Activated T-helper 2 cell treated with anti-CD3 and anti-CD28 coated beads, Interferon-gamma antibody, Interleukin-2, Interleukin-4, amounts not matched to agents 10 μg/mL and 5 μg/mL and 100 μg/mL, durations not matched to agents 14 hours and 24 hours and 36 hours (primary cell): Measurements from ENCODE around the gene CFAP299. TPM values are rescaled to one million over a fixed set of nuclear protein-coding genes. Genes with fewer than 3 reads are reported as not detected.

Experiments
- DNase-seq: peaks from one replicate; pipeline ENCODE4 v3.0.0; 2021; ENCODE audit warnings: low spot score
- H3K27ac Mint-ChIP-seq: one replicate; pipeline ENCODE4 v1.8.0; 2021; ENCODE audit warnings: mixed read lengths
- H3K27me3 Mint-ChIP-seq: one replicate; pipeline ENCODE4 v1.8.0; 2021; ENCODE audit warnings: low read depth, mixed read lengths
- H3K36me3 Mint-ChIP-seq: one replicate; pipeline ENCODE4 v1.8.0; 2021; ENCODE audit warnings: low read depth, mixed read lengths
- H3K4me1 Mint-ChIP-seq: one replicate; pipeline ENCODE4 v1.8.0; 2021; ENCODE audit warnings: low read depth, mixed read lengths
- H3K4me3 Mint-ChIP-seq: one replicate; pipeline ENCODE4 v1.8.0; 2021; ENCODE audit warnings: low read depth, mild to moderate bottlenecking, moderate library complexity, mixed read lengths
- H3K9me3 Mint-ChIP-seq: one replicate; pipeline ENCODE4 v1.8.0; 2021; ENCODE audit warnings: mixed read lengths
- intact Hi-C: fragments of 100-400 bp; cut with micrococcal nuclease; formaldehyde crosslinking; loops from one replicate; pipeline ENCODE4 v1.15.1; 2023
- total RNA-seq: library from RNA; stranded (reverse); gene quantifications from 2 replicates; pipeline ENCODE4 v1.2.3, GENCODE V29; 2022

Gene CFAP299
- total RNA-seq, 1 donor from 2014 or later = not detected

DNA sequence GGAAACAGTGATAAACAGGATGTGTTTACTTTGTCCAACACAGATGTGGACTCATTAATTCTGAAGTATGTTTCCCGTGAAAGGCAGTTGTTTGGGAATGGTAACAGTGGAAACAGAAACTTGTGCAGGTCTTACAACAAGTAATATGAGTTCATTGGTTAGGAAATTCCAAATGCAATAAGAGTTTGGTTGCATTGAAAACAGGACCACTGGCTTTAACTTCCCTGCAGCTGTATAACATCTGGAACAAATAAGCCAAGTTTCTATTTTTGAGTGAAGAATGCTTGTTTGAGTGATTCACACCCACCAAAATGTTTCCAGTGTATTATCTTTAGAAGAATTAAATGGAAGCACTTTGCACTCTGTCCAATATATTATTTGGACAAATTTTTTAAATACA, 612.6 kb downstream of the CFAP299 start:
- DNase-seq = no peak
- peaks cover 3% of the 10 kb centered on the region for H3K27me3 Mint-ChIP-seq
- intact Hi-C loops = no loop called here
- no peak overlapping the region for H3K27ac Mint-ChIP-seq
- H3K4me1 Mint-ChIP-seq = no peaks in the 10 kb centered on the region
- H3K36me3 Mint-ChIP-seq = no peaks in the 10 kb centered on the region
- no peaks in the 10 kb centered on the region for H3K9me3 Mint-ChIP-seq
- no peak overlapping the region for H3K4me3 Mint-ChIP-seq

DNA sequence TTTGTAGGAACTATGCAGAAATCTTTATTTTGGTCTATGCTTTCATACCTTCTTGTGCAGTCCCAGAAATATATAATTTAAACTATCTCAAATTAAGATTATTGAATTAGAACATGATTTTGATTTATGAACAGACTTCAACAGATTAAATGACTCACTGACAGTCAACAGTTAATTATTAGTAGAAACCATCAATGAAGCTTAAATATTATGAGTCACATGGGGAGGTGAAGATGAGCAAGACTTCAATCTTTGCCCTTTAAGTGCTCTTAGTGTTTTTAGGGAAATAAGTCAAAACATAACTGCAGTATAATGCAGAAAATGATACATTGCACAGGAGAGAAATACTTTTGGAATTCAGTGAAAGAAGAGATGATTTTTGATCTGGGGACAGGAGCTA, 613.5 kb downstream of the CFAP299 start:
- Mint-ChIP-seq H3K27ac (no peak overlapping the region), H3K4me3 (no peak overlapping the region), H3K9me3 (no peaks in the 10 kb centered on the region), H3K4me1 (no peaks in the 10 kb centered on the region), H3K36me3 (no peaks in the 10 kb centered on the region), H3K27me3 (peaks cover 3% of the 10 kb centered on the region)
- intact Hi-C loops = no loop called here
- no peak for DNase-seq

DNA sequence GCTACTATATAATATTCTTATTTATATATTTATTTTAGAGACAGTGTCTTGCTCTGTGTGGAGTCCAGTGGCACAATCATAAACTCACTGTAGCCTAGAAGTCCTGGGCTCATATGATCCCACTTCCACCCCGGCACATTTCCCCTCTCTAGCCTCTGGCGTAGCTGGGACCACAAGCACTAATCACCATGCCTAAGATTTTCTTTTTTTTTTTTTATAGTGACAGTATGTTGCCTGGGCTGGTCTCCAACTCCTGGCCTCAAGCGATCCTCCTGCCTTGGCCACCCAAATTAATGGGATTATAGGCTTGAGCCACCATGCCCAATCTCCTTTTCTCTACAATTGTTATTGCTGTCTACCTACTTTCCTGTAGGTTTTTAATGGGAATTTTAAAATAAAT, 620.9 kb downstream of the CFAP299 start:
- Mint-ChIP-seq H3K4me1 (no peaks in the 10 kb centered on the region), H3K27ac (no peak overlapping the region), H3K36me3 (no peaks in the 10 kb centered on the region), H3K4me3 (no peak overlapping the region), H3K9me3 (no peaks in the 10 kb centered on the region), H3K27me3 (no peaks in the 10 kb centered on the region)
- DNase-seq = no peak
- intact Hi-C loops = no loop called here

DNA sequence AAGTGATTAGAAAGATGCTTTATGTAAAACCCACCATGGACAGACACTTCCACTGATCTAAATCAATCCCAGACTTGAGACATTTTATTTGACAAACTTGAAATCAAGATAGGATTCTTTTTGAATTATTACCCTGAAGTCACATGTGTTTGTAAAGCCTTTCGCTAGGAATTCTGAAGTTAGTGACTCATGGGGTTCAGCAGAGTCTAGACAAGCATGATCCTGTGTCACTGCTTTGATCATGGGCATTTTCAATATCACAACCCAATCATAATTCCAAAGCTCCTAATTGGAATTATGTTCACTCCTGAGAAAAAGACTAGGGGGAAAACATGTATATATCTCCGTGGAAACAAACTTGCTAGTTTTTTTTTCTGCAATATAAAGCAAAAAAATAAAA, 627.5 kb downstream of the CFAP299 start:
- intact Hi-C loops = no loop called here
- Mint-ChIP-seq H3K9me3 (no peaks in the 10 kb centered on the region), H3K27me3 (no peaks in the 10 kb centered on the region), H3K27ac (no peak overlapping the region), H3K36me3 (no peaks in the 10 kb centered on the region), H3K4me1 (no peaks in the 10 kb centered on the region), H3K4me3 (no peak overlapping the region)
- no peak for DNase-seq

DNA sequence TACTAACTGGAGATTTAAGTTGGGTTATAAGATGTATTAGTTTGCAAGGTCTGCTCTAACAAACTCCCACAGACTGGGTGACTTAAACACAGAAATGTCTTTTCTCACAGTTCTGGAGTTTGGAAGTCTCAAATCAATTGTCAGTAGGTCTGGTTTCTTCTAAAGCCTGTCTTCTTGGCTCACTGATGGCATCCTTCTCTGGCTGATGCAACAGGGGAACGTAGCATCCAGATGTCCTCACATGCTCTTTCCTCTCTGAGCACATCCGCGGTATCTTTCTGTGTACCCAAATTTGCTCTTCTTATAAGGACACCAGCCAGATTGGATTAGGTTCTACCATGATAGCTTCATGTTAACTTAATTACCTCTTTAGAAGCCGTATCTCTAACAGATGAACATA, 631.8 kb downstream of the CFAP299 start:
- H3K4me3 Mint-ChIP-seq = no peak overlapping the region
- no peaks in the 10 kb centered on the region for H3K4me1 Mint-ChIP-seq
- intact Hi-C loops = no loop called here
- no peak overlapping the region for H3K27ac Mint-ChIP-seq
- DNase-seq = no peak
- H3K27me3 Mint-ChIP-seq = no peaks in the 10 kb centered on the region
- no peaks in the 10 kb centered on the region for H3K9me3 Mint-ChIP-seq
- no peaks in the 10 kb centered on the region for H3K36me3 Mint-ChIP-seq

DNA sequence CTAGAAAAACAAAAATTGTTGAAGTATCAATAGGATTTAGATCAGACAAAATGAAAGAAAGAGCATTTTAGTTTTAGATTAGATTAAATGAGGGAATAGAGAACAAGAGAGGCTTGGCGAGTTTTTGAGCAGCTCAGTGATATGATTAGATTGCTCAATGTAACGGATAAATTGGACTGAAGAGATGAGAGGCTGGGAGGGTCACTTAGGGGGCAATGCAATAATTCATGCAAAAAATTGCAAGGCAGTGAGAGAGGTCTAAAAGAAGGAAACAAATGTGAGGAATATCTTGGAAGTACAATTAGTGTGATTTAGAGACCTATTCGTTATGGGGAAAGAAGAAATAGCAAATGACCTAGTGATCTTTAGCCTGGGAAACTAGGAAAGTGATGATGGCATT, 644.7 kb downstream of the CFAP299 start:
- H3K9me3 Mint-ChIP-seq = no peaks in the 10 kb centered on the region
- intact Hi-C loops = no loop called here
- H3K27me3 Mint-ChIP-seq = peaks cover 3% of the 10 kb centered on the region
- no peak overlapping the region for H3K27ac Mint-ChIP-seq
- no peak for DNase-seq
- no peaks in the 10 kb centered on the region for H3K36me3 Mint-ChIP-seq
- H3K4me1 Mint-ChIP-seq = no peaks in the 10 kb centered on the region
- no peak overlapping the region for H3K4me3 Mint-ChIP-seq

DNA sequence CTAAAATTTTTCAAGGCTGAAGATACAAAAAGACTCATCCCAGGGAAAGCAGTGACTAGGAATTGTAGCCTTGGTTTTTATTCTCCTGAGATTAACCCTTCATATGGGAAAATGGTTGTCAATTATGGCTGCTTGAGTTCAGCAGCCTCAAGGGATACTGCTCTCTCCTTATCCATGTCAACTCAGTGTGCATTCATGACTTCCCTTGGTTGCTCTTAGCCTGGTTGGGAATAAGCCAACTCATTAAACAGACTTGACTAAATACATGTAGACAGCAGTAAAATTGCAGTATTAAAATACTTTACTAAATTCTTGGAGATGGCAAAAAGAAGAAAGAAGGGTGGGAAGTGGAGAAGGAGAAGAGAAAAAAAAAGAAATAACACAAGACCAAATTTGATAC, 650.5 kb downstream of the CFAP299 start:
- Mint-ChIP-seq H3K4me1 (no peaks in the 10 kb centered on the region), H3K27ac (no peak overlapping the region), H3K9me3 (no peaks in the 10 kb centered on the region), H3K4me3 (no peak overlapping the region), H3K27me3 (peaks cover 3% of the 10 kb centered on the region), H3K36me3 (no peaks in the 10 kb centered on the region)
- intact Hi-C loops = no loop called here
- no peak for DNase-seq

DNA sequence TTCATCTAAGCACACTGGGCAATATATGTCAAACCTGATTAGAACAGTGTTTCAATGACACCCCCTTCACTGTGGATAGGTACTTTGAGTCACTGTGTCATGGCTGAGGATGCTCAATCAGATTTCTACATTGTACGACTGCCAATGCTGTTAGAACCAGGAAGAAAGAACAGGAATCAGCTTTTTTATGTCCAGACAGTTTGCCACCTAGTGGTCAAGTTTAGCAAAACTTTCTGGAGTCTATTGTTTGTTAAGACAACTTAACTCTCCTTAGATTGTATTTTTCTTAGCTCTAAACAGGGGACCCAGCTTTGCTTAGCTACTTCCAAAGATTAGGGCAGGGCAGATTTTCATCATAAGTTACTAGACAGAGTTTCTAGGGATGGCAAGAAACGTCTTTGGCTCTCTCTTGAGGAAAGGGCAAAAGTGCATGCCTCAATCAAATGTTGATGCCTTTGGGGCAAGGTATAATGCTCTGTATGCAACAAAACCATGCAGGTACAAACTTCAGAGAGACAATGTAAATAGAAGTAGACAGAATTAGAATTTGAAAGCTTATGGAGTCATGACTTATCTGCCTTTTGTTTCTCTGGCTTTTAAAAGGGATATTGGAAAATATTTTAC, 654.5 kb downstream of the CFAP299 start:
- DNase-seq = no peak
- Mint-ChIP-seq H3K27me3 (peaks cover 2% of the 10 kb centered on the region), H3K9me3 (no peaks in the 10 kb centered on the region), H3K4me1 (no peaks in the 10 kb centered on the region), H3K4me3 (no peak overlapping the region), H3K36me3 (no peaks in the 10 kb centered on the region), H3K27ac (no peak overlapping the region)
- intact Hi-C loops = loop anchor here (1.0 kb wide), 1 partner anchor 628 kb away; no protein-coding TSS in a partner anchor

DNA sequence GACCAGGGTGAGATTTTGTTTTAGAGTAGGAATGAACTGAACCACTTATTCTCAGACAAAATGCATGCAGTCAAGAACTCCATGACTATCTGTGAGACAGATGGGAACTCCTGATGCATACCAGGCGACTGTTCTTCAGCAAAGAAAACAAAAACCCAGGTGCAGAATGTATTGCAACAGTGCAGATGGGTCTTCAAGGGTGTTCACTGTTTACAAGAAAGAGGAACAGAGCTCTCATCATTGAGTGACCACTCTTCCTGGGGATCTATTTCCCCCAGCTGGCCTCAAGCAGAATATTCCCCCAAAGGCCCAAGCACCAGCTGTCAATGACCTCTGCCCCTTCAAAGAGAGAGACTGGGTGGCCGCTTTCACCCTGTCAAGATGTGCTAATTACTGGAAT, 655.3 kb downstream of the CFAP299 start:
- DNase-seq = no peak
- Mint-ChIP-seq H3K9me3 (no peaks in the 10 kb centered on the region), H3K27ac (no peak overlapping the region), H3K4me1 (no peaks in the 10 kb centered on the region), H3K27me3 (no peaks in the 10 kb centered on the region), H3K4me3 (no peak overlapping the region), H3K36me3 (no peaks in the 10 kb centered on the region)
- intact Hi-C loops = no loop called here

DNA sequence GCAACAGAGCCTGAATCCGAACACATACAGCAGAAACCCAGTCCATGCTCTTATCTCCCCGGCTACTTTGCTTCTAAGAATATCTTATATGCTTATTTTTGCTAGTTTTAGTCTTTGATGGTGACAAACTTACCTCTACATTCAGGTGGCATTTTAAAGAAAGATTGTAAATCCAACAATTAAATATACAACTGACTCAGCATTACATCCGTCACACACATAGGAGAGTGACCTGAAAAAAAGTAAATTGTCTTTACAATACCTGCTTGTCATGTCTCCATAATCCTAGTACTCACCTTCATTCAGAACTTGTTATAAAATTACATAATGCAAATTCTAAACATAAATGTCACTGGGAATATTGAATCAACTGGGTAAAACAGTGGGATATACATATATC, 664.4 kb downstream of the CFAP299 start:
- Mint-ChIP-seq H3K27me3 (peaks cover 2% of the 10 kb centered on the region), H3K27ac (no peak overlapping the region), H3K4me3 (no peak overlapping the region), H3K9me3 (no peaks in the 10 kb centered on the region), H3K4me1 (no peaks in the 10 kb centered on the region), H3K36me3 (no peaks in the 10 kb centered on the region)
- intact Hi-C loops = no loop called here
- DNase-seq = no peak

DNA sequence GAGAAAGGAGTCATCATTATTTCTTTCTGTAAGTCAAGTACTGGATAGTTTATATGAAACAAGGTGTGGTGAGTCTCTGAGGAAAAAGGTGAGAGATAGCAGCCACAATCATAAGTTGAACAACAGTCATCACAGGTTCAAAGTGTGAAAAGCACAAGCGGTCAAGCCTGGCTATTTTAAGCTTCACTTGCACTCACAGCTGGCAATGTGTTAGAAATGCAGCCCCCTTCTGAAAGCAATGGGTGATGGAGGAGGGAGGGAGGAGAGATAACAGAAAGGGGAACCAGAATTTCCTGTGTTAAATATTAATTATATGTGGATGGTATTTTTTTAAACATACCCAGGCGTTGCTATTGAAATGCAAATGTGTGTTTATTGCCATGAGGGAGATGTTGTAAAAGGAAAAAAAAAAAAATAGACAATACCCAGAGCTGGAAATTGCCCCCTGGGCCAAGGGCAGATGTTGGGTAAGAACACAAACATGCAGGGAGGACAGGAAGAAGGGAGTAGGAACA, 668.1 kb downstream of the CFAP299 start:
- Mint-ChIP-seq H3K36me3 (no peaks in the 10 kb centered on the region), H3K4me3 (no peak overlapping the region), H3K4me1 (no peaks in the 10 kb centered on the region), H3K9me3 (no peaks in the 10 kb centered on the region), H3K27ac (no peak overlapping the region), H3K27me3 (peaks cover 5% of the 10 kb centered on the region)
- intact Hi-C loops = no loop called here
- DNase-seq = no peak

DNA sequence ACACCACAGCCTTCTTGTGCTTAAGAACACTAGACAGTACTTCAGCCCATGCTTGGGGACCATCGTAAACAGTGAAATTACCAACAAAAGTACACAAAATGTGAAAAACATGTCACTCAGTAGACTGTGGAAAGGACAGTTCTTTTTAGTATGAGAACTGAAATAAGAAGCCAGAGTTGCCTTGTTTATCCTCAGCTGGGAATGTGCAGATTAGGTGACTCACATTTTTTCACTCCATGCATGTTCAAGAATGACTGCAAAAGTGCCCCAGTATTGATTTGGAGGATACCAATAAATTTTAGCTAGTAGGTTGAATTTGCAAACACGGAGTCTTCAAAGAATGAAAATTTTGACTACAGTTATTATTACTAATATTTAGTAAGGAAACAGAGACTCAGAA, 671.9 kb downstream of the CFAP299 start:
- H3K9me3 Mint-ChIP-seq = no peaks in the 10 kb centered on the region
- no peak for DNase-seq
- no peaks in the 10 kb centered on the region for H3K36me3 Mint-ChIP-seq
- H3K4me1 Mint-ChIP-seq = no peaks in the 10 kb centered on the region
- no peak overlapping the region for H3K4me3 Mint-ChIP-seq
- intact Hi-C loops = no loop called here
- no peak overlapping the region for H3K27ac Mint-ChIP-seq
- H3K27me3 Mint-ChIP-seq = peaks cover 5% of the 10 kb centered on the region
